Glomerular endothelial cell (primary cell): ENCODE measurements around the gene SEPHS1. TPM values are rescaled to one million over a fixed set of nuclear protein-coding genes. Genes with fewer than 3 reads are reported as not detected.
"Not testable (repeated sequence)": the region's sequence is repeated elsewhere in the genome, so short reads cannot be mapped to it uniquely, and the experiment has no call there.

ENCODE experiments used
- DNase-seq: peaks from one replicate; pipeline ENCODE4 v3.0.0-alpha.2; 2011; ENCODE audit warnings: low read depth, low spot score; ENCODE audit errors: extremely low read depth
- total RNA-seq: library from RNA; depleted of rRNA; stranded (reverse); fragments of >200 nt; gene quantifications from 2 replicates; pipeline ENCODE4 v1.2.3, GENCODE V29; 2015

SEPHS1 gene
- total RNA-seq, 1 donor from 2014 or later, result 43.7 TPM

GRCh38 chr10:13365243-13365642 is 17.1 kb upstream of the SEPHS1 start:
- no peak for DNase-seq

- DNase-seq, result no peak
Observed at GRCh38 chr10:13360587-13360986, 12.5 kb upstream of the SEPHS1 start.

GRCh38 chr10:13356392-13356791 is 8.3 kb upstream of the SEPHS1 start:
- DNase-seq, result no peak

GRCh38 chr10:13354783-13355182 is 6.7 kb upstream of the SEPHS1 start:
- no peak for DNase-seq

- no peak for DNase-seq
Observed at GRCh38 chr10:13352519-13352918, 4.4 kb upstream of the SEPHS1 start.

- no peak for DNase-seq
Observed at GRCh38 chr10:13351340-13351915, 3.3 kb upstream of the SEPHS1 start.

GRCh38 chr10:13349463-13350274 is 1.6 kb upstream of the SEPHS1 start:
- no peak for DNase-seq

GRCh38 chr10:13347500-13348156 is 465 bp downstream of the SEPHS1 start:
- DNase-seq, result no peak

- no peak for DNase-seq
Observed at GRCh38 chr10:13347043-13347499, 1.0 kb downstream of the SEPHS1 start.

GRCh38 chr10:13346283-13347042 is 1.6 kb downstream of the SEPHS1 start:
- no peak for DNase-seq

- no peak for DNase-seq
Observed at GRCh38 chr10:13340626-13341376, 7.3 kb downstream of the SEPHS1 start.

GRCh38 chr10:13340068-13340467 is 8.0 kb downstream of the SEPHS1 start:
- no peak for DNase-seq

GRCh38 chr10:13338390-13339110 is 9.5 kb downstream of the SEPHS1 start:
- no peak for DNase-seq

GRCh38 chr10:13337827-13338196 is 10.3 kb downstream of the SEPHS1 start:
- no peak for DNase-seq

GRCh38 chr10:13337128-13337826 is 10.8 kb downstream of the SEPHS1 start:
- no peak for DNase-seq

- DNase-seq, result no peak
Observed at GRCh38 chr10:13335881-13336280, 12.2 kb downstream of the SEPHS1 start.

- no peak for DNase-seq
Observed at GRCh38 chr10:13334556-13334955, 13.5 kb downstream of the SEPHS1 start.

GRCh38 chr10:13331646-13332045 is 16.4 kb downstream of the SEPHS1 start:
- no peak for DNase-seq

GRCh38 chr10:13330980-13331379 is 17.1 kb downstream of the SEPHS1 start:
- DNase-seq, result not testable (repeated sequence)
